Measurements from ENCODE around the gene TFDP1. TPM values are rescaled to one million over a fixed set of nuclear protein-coding genes. Genes with fewer than 3 reads are reported as not detected.

TFDP1 gene
- total RNA-seq, 1 donor from 2014 or later = 49.4 TPM

DNA sequence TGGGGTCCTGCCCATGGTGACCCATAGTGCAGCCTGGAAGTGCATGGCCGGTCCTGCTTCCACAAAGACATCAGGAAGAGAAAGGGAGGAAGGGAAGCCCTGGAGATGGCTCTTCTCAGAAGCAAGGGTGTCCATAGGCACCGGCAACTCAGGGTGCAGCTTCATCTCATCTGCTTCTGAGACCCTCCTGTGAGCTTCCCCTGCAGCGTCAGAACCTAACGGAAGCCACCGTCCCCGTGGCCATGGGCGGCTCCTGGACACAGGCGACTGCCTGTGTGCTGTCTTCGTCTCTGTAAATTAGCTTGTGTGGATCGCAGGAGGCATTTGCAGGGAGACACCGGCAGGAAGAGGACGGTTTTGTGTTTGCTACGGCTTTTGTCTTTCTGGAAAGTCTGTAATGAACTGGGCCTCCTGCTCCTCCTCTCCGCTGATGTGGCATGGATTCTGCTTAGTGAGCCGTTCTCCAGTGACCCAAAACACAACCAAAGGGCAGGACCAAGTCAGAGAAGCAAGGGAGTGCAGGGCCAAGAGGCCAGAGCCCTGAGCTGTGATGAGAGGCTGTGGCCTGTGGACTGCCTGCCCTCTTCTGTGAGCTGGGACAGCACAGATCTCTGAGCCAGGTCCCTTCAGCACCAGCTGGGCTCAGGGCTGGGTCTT is 70.9 kb downstream of the TFDP1 start:
- Histone ChIP-seq H3K36me3 (ENCODE audit: insufficient read depth, low read length) (no peaks in the 10 kb centered on the region), H3K4me2 (ENCODE audit: low read length) (no peak overlapping the region), H3K79me2 (ENCODE audit: insufficient read depth, low read length) (no peaks in the 10 kb centered on the region), H2AFZ (ENCODE audit: low read depth, low read length) (no peak overlapping the region), H3K27me3 (ENCODE audit: insufficient read depth, low read length) (peaks cover 3% of the 10 kb centered on the region), H4K20me1 (ENCODE audit: insufficient read depth, low read length) (no peaks in the 10 kb centered on the region), H3K9ac (ENCODE audit: low read length) (no peak overlapping the region), H3K27ac (ENCODE audit: low read depth, low read length) (no peak overlapping the region), H3K4me3 (ENCODE audit: insufficient read depth, low read depth, low read length) (no peak overlapping the region), H3K9me3 (ENCODE audit: insufficient read depth, low read depth, low read length) (no peaks in the 10 kb centered on the region), H3K4me1 (ENCODE audit: insufficient read depth, low read length) (no peaks in the 10 kb centered on the region)
- no peaks in the 10 kb centered on the region for H3K27me3 Mint-ChIP-seq (ENCODE audit: low read depth, unreplicated experiment)
- FAIRE-seq (no peak), DNase-seq (ENCODE audit: low read depth) (no peak)
- peaks cover 6% of the 10 kb centered on the region for H3K4me1 Mint-ChIP-seq (ENCODE audit: low read depth, unreplicated experiment)
- no peak overlapping the region for H3K4me3 Mint-ChIP-seq (ENCODE audit: unreplicated experiment)
- no peaks in the 10 kb centered on the region for H3K9me3 Mint-ChIP-seq (ENCODE audit: unreplicated experiment)
- no peak overlapping the region for H3K27ac Mint-ChIP-seq (ENCODE audit: unreplicated experiment)
- TF ChIP-seq EZH2 (IDR thresholded peaks at IDR 0.05; ENCODE audit: insufficient read depth, low read length) = no peak
- TF ChIP-seq, protein P1, sequence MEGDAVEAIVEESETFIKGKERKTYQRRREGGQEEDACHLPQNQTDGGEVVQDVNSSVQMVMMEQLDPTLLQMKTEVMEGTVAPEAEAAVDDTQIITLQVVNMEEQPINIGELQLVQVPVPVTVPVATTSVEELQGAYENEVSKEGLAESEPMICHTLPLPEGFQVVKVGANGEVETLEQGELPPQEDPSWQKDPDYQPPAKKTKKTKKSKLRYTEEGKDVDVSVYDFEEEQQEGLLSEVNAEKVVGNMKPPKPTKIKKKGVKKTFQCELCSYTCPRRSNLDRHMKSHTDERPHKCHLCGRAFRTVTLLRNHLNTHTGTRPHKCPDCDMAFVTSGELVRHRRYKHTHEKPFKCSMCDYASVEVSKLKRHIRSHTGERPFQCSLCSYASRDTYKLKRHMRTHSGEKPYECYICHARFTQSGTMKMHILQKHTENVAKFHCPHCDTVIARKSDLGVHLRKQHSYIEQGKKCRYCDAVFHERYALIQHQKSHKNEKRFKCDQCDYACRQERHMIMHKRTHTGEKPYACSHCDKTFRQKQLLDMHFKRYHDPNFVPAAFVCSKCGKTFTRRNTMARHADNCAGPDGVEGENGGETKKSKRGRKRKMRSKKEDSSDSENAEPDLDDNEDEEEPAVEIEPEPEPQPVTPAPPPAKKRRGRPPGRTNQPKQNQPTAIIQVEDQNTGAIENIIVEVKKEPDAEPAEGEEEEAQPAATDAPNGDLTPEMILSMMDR (IDR thresholded peaks at IDR 0.05; ENCODE audit: insufficient read depth, low read depth, low read length) = no peak
- H3K36me3 Mint-ChIP-seq (ENCODE audit: low read depth, unreplicated experiment) = peaks cover 2% of the 10 kb centered on the region

DNA sequence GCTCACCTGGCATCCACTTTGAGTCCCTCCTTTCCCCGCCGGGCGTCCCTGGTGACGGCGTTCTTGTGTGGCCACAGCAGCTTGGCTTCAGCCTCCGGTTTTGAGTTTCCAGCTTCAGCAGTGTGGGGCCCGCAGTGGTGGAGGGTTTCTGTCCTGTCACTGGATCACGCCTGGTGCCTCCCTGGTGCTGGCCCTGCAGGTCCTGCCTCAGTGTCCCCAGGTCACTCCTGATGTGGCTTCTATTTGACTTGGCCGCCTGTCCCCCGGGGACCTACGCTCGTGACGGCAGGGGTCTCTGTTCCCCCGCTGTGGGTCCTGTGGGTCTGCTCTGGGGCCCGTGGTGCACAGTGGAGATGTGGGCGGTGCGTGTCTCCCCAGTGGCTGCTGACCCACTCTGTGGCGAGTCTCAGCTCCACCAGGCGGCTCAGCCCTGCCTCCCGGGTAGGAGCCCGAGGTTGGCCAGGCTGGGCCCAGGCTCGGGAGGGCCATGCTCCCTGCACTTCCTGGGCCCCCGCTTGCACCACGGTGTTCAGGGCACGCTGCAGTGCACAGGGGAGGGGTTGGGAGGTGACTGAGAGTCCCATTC is 71.5 kb downstream of the TFDP1 start:
- no peak overlapping the region for H3K9ac ChIP-seq (ENCODE audit: low read length)
- no peak for TF ChIP-seq EZH2 (IDR thresholded peaks at IDR 0.05; ENCODE audit: insufficient read depth, low read length)
- H3K4me1 Mint-ChIP-seq (ENCODE audit: low read depth, unreplicated experiment) = peaks cover 6% of the 10 kb centered on the region
- H3K9me3 Mint-ChIP-seq (ENCODE audit: unreplicated experiment) = peaks cover 5% of the 10 kb centered on the region
- H3K36me3 Mint-ChIP-seq (ENCODE audit: low read depth, unreplicated experiment) = peaks cover 2% of the 10 kb centered on the region
- no peak overlapping the region for H3K4me3 ChIP-seq (ENCODE audit: insufficient read depth, low read depth, low read length)
- FAIRE-seq (no peak), DNase-seq (ENCODE audit: low read depth) (no peak)
- H3K4me1 ChIP-seq (ENCODE audit: insufficient read depth, low read length) = no peaks in the 10 kb centered on the region
- no peaks in the 10 kb centered on the region for H3K36me3 ChIP-seq (ENCODE audit: insufficient read depth, low read length)
- H2AFZ ChIP-seq (ENCODE audit: low read depth, low read length) = no peak overlapping the region
- no peaks in the 10 kb centered on the region for H4K20me1 ChIP-seq (ENCODE audit: insufficient read depth, low read length)
- H3K27ac Mint-ChIP-seq (ENCODE audit: unreplicated experiment) = no peak overlapping the region
- no peaks in the 10 kb centered on the region for H3K79me2 ChIP-seq (ENCODE audit: insufficient read depth, low read length)
- no peak overlapping the region for H3K4me3 Mint-ChIP-seq (ENCODE audit: unreplicated experiment)
- no peaks in the 10 kb centered on the region for H3K9me3 ChIP-seq (ENCODE audit: insufficient read depth, low read depth, low read length)
- peaks cover 3% of the 10 kb centered on the region for H3K27me3 ChIP-seq (ENCODE audit: insufficient read depth, low read length)
- no peaks in the 10 kb centered on the region for H3K27me3 Mint-ChIP-seq (ENCODE audit: low read depth, unreplicated experiment)
- H3K4me2 ChIP-seq (ENCODE audit: low read length) = no peak overlapping the region
- no peak overlapping the region for H3K27ac ChIP-seq (ENCODE audit: low read depth, low read length)

- Histone ChIP-seq H4K20me1 (ENCODE audit: insufficient read depth, low read length) (no peaks in the 10 kb centered on the region), H3K27ac (ENCODE audit: low read depth, low read length) (no peak overlapping the region), H3K9ac (ENCODE audit: low read length) (no peak overlapping the region), H3K36me3 (ENCODE audit: insufficient read depth, low read length) (no peaks in the 10 kb centered on the region), H3K79me2 (ENCODE audit: insufficient read depth, low read length) (no peaks in the 10 kb centered on the region), H3K4me1 (ENCODE audit: insufficient read depth, low read length) (no peaks in the 10 kb centered on the region), H3K9me3 (ENCODE audit: insufficient read depth, low read depth, low read length) (no peaks in the 10 kb centered on the region), H3K27me3 (ENCODE audit: insufficient read depth, low read length) (peaks cover 3% of the 10 kb centered on the region), H3K4me3 (ENCODE audit: insufficient read depth, low read depth, low read length) (no peak overlapping the region), H3K4me2 (ENCODE audit: low read length) (no peak overlapping the region), H2AFZ (ENCODE audit: low read depth, low read length) (no peak overlapping the region)
- H3K27ac Mint-ChIP-seq (ENCODE audit: unreplicated experiment) = no peak overlapping the region
- H3K4me1 Mint-ChIP-seq (ENCODE audit: low read depth, unreplicated experiment) = peaks cover 6% of the 10 kb centered on the region
- no peak for FAIRE-seq
- peaks cover 2% of the 10 kb centered on the region for H3K36me3 Mint-ChIP-seq (ENCODE audit: low read depth, unreplicated experiment)
- H3K4me3 Mint-ChIP-seq (ENCODE audit: unreplicated experiment) = no peak overlapping the region
- H3K9me3 Mint-ChIP-seq (ENCODE audit: unreplicated experiment) = peaks cover 13% of the 10 kb centered on the region
- no peak for TF ChIP-seq EZH2 (IDR thresholded peaks at IDR 0.05; ENCODE audit: insufficient read depth, low read length)
- TF ChIP-seq, protein P1 (IDR thresholded peaks at IDR 0.05; ENCODE audit: insufficient read depth, low read depth, low read length) = no peak
- no peaks in the 10 kb centered on the region for H3K27me3 Mint-ChIP-seq (ENCODE audit: low read depth, unreplicated experiment)
- DNase-seq (ENCODE audit: low read depth) = no peak
These were observed 72.5 kb downstream of the TFDP1 start for GRCh38 chr13:113656831-113657671.

All from astrocyte (in vitro differentiated cells and primary cell).